HG02943 (cell line): Measurements from ENCODE around the gene ACKR3.

Experiments
- ATAC-seq: cut with Tn5 transposase; IDR thresholded peaks from one replicate; pipeline ENCODE4 v1.9.1; 2021; ENCODE audit warnings: mild to moderate bottlenecking, low read depth, moderate library complexity; ENCODE audit not compliant: unreplicated experiment

Gene ACKR3

DNA sequence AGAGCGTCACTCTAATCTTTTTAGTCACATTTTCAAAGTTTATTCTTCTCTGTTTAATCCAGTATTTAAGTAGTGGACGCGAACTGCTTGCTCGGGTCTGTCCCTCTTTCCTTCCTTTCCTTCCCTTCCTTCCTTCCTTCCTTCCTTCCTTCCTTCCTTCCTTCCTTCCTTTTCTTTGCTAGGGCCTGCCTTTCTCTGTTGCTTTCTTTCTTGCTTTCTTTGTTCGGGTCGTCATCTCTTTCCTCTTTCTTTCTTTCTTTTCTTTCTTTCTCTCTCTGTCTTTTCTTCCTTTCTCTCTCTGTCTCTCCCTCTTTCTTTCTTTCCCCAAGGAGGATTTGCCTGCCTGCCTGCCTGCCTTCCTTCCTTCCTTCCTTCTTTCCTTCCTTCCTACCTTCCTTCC, 3.0 kb upstream of the ACKR3 start:
- ATAC-seq = no peak

DNA sequence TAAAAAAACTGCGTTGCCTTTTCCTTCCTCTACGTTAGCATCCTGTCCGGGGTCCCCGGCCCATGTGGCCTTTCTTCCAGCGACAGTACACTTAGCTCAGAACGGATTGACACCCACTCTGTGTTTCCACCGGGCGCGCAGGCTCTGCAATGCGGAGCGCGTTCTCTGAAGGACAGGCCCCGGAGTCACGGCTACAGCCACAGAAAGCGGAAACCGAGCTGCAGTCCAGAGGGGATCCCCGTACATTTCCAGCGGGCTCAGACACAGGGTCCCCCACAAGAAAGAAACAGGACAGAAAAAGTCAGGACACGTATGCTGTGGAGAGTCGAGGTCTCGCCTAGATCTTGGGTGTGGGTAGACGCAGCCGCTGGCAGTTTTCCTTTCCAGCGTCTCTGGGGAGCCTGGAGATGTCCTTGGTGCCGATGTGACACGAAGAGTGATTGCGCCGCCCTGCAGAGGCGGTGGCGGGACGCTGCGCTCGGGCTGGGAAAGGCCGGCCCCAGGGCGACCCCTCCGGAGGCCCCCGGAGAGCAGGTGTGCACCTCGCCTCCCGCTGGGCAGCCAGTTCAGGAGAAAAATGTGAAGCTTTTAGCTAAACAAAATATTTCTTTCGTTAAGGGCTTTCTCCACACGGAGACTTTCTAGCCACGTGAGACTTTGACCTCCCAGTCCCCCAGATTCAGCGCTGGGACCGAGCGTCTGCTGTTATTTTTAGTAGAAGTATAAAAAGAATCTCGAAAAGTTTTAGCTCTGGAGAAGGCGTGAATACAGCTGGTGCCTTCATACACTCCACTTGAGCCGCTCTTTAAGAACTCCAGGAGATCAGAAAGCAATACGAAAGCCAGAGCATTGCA, 1.3 kb upstream of the ACKR3 start:
- ATAC-seq = no peak

DNA sequence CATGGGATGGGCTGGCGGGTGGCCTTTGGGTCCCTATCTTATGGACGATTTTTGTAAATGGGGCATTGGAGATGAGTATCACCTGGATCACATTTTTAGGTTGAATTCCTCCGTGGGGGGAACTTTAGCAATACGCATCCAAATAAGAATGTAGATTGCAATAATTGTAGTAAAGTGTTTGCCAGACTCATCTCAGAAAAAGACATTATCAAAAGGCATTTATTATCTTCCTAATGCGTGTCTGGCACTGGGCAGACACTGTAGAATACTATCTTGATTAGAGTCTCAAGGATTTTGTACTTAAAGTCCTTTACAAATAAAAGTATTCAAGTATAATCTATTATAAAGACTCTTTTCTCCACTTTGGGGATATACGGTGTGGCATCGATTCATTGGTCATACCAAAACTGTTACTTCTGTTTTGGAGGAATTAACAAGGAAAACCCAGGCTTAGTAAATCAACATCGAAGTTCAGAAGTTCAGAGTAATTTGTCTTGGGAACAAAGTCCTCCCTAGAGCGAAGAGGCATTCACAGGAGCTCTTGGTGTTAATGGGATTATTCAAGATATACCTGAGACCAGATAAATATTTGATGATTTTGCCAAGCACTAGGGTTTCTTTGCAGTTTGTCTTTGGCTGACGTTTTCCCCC, 578 bp upstream of the ACKR3 start:
- ATAC-seq = no peak

DNA sequence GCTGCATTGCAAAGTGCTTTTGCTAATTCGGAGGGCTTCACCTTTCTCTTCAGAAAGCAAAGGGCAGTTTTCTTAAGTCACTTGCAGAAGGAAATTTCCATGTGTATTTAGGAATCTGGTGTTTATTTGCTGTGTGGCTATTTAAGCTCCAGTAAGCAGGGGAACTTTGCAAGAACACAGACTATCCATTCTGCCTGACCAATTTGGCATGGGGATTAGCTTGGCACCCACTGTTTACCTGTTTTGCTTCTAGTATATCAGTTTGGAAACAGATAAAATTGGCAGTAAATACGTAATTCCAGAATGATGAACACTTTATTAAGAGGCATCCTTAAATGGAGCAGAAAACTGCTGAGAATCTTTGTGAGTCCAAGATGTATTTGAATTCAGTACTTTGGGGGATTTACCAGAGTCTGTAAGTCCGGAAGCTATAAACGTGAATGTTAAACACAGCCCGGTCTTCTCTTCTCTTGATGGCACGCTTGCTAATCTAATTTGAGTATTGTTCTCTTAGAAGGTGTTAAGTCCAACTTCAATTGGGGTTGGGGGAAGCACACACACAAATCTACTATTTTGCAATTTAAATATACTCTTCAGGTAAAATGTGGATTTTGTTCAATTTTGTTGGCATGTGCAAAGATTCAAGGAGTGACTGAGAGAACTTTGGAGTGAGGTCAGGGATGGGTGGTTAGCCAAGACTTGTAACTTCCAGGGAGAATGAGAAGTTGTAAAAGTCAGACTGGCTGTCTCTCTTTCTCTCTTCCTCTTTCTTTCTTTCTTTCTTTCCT, 650 bp downstream of the ACKR3 start:
- ATAC-seq = peak; percentile 5

DNA sequence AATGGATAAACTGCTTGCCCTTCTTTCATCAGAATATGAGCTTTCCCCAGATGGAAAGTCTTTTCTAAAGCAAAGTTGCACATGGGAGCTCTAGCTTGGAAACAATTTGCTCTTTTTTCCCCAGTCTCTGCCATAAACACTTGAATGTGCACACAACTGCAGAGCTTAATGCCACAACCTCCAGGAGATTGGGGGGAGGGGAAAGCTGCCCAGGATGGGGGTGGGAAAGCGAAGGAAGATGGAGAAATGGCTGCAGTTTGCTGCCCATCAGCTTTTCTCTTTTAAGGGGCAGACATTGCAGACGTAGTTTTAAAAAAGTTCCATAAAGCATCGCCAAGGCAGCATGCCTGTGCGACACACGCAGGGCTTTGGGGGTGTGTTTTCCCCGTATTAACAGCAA, 1.5 kb downstream of the ACKR3 start:
- ATAC-seq = no peak

DNA sequence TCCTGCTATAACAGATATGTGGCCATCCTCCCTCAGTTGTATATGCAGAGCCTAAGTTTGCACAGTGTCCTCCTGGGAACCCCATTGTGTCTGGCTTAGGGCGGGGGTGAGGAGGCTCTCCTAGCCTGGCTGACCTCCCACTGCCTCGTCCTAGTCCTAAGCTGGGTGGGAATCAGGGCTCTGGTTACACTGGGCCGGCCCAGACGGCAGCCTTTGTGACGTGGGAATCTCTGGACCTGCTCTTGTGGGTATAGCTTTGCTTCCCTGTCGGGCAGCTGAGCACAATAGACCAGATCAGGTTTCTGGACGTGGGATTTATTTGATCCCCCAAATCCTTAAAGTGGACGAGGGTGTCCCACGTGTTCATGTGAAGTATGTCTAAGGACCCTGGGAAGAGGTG, 2.9 kb downstream of the ACKR3 start:
- ATAC-seq = no peak

DNA sequence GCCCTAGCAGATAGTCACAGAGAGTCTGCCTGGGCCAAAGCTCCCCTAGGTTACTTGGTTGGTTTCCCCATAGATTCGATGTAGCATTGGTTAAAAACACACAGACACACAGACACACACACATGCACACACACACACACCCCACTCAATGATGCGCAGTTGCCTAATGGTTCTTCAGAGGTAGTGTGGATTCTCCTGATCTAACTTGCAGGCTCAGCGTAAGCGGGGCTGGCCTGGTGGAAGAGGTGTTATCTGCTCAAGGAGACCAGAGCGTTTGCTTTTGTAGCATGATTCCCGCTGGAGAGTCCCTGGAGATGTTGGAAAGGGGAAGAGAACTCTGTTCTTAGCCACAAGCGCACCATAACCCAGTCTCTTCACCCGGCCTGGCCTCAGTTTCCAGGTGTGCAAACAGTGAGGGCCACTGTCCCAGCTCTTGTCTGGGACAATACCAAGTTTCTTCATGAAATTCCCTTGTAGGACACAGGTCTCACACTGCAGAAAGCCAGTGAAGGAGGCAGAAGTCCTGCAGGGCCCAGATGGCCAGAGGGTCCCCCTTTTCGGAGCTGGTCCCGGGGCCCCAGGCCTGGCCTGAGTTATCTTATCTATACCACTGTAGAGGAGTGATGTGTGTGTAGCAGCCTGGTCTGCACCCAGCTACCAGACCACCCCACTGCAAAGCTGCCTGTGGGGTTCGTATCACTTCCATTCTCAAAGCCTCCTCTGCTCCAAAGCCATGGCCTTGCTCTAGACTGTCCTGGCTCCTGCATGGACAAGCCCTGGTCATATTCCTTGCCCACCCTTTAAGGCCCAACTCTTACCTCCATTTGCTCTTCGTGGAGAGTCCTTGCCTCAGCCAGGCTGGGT, 3.7 kb downstream of the ACKR3 start:
- no peak for ATAC-seq

DNA sequence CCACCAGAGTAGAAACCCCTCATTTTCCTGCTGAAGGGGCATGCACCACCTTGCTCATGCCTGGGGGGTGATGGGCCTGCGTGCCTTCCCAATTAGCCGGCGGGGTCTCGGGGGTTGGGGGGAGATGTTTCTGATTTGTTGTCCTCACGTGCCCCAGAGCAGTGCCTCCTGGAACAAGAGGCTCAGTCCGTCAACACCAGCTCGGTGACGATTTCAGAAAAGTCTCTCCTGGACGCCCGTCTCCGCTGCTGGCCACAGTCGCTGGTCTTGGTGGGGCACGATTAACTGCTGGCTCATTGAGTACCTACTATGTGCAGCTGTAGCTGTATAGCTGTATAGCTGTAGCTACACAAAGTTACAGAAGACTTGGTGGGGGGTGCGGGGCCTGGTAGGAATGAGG, 4.4 kb downstream of the ACKR3 start:
- no peak for ATAC-seq

DNA sequence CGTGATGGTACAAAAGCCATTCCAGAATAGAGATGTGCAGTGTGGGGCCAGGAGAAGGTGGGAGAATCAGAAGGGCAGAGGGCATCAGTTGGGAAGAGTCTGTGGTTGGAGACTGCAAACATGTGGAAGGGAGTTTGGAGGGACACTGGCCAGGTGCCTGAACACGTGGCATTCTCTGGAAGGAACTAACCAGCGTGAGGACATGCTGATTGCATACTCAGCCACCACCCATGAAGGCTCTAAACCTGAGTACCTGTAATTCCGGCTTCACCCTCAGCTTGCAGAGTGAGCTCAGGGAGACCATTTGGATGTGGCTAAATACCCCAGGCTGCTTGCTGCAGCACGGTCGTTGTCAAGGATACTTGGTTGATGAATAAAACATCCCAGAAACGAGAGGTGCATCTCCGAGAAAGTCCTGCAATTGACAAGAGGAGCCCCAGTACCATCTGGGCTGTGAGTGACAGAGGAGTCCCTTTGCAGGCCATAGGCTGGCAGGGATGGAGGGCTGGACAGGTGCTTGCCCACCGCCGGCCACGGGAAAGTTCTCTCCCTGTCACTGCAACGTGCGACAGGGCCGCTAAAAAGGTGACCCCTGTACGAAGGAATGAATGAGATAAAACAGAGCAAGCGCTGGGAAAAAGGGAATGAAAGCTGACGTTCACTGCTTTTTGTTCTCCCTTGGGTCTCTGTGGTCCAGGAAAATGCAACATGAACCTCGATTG, 5.0 kb downstream of the ACKR3 start:
- no peak for ATAC-seq

DNA sequence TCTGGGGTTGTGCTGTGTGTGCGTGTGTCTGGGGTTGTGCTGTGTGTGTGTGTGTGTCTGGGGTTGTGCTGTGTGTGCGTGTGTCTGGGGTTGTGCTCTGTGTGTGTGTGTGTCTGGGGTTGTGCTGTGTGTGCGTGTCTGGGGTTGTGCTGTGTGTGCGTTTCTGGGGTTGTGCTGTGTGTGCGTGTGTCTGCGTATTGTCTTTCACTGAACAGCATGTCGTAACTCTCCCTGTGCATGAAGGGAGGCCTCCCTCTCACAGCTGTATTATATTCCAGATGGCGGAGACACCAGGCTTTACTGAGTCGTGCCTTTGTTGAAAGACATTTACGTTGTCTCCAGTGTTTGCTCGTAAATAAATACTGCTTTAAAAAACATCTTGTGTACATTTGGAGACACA, 5.9 kb downstream of the ACKR3 start:
- ATAC-seq = no peak

DNA sequence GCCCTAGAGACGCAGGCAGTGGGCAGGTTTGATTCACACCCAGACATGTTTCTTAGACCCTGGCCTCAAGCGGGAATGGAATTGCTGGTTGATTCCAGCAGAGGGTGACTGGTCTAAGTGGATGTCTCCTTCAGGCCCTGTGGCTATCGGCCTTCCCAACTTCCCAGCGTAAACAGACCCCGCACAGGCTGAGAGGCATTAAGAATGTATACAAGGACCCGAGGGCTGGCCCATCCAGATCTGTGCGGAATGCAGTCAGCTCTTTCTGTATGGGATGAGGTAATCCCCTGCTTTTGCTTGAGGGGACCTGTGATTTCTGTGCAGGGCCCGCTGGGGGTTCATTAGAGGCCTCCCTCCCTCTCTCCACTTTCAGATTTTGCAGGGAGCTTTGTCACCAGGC, 6.5 kb downstream of the ACKR3 start:
- ATAC-seq = no peak

DNA sequence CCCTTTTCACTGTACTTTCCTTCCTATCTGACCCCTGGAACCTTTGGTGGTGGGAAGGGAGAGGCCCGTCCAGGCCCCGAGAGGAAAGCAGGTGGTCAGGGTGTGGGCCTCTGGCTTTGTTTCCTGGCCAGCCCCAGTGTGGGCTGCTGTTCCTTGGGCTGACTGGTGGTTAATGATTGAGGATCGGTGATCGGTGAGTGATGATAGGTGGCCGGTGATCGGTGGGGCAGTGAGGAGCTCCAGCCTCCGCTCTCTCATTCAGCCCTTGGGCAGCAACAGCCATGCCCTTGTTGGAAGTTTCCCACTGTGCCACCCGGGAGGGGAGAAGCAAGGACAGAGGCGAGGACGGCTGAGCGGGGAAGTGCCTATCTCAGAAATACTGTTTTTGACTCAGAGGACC, 7.3 kb downstream of the ACKR3 start:
- no peak for ATAC-seq

DNA sequence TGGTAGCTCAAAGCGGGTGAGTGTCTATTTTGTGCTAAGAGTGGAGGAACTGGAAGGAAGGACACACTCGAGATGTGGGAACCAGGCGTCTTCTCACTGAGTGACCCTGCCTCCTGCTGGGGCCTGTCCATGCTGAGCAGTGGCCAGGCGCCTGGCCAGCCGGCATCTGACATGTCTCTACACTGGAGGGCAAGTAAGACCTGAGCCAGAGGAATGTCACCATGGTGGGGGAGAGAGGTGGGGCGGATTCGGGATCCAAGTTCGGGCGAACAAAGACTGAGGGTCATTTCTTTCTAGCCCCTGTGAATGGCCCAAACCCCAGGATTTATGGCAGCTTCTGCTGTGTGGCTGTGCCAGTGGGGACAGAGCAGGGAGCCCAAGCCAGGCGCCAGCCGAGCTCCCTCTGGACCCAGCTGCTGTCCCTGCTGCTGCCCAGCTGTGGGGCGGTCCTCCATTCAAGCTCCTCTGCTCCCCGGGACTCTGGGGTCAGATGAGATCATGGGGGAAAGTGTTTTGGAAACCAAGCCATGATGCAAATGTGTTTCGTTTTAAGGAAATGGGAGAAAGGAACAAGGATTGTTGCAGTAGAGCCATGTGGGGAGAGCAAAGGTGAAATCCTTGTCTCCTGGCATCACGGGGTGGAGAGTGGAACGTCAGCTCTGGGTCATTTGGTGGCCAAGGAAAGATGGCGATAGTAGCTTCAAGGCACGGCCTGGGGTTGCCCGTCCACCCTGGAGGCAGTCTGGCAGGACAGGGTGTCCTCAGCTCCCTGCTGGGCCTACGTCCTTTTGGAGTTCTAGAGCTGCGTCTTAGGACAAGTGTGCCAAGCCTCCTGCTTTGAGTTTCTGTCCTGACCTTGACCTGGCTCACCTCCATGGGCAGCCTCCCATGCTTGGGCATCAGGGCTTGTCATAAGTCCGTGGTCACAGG, 8.1 kb downstream of the ACKR3 start:
- ATAC-seq = no peak

DNA sequence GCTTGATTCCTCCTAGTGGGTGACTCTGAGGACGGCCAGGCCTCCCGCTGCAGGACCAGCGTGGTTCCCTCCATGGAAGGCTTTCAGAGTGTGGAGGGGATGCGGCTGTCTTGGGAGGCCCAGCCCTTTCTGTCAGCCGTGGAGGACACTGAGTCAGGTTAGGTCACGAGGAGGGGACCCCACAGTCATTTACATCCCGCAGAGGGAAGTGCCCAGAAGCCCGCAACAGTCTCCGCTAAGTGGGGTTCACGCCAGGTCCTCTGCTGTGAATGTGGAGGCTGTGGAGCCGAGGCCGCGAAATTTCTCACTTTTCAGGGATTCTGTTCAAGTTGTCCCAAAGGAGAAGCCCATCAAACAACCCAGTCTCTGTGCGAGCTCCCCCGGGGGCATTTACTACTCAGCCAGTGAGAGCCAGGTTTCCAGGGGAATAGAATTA, 8.8 kb downstream of the ACKR3 start:
- ATAC-seq = no peak

DNA sequence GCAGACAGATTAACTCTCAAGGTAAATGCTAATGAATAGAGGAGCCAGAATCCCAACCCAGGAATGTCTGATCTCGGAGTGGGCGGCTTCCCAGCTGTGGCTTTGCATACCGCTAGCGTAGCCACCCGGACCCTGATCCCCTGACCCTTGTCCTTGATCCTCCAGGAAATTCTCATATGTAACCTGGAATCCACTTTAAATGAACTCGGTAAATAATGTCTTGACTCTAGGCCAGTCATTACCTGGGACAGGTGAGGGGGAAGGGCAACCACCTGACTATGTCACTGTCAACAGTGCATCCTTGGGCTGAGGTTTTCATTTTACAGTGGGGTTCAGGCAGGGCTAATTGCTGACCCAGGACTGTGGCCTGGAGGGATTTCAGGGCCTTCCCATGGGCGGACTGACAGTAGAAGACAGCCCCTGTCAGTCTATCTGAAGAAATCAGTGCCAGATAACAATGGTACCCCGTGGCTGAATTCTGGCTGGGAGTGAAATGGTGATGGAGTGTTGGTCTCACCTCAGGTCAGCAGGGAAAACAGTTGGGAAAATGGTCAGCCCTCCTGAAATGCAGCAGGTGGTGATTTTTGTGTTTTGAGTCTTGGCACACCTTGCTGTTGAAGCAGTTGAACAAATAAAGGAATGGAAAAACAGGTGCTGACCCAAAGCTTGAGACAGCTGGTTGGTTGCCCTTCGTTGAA, 9.6 kb downstream of the ACKR3 start:
- ATAC-seq = no peak

DNA sequence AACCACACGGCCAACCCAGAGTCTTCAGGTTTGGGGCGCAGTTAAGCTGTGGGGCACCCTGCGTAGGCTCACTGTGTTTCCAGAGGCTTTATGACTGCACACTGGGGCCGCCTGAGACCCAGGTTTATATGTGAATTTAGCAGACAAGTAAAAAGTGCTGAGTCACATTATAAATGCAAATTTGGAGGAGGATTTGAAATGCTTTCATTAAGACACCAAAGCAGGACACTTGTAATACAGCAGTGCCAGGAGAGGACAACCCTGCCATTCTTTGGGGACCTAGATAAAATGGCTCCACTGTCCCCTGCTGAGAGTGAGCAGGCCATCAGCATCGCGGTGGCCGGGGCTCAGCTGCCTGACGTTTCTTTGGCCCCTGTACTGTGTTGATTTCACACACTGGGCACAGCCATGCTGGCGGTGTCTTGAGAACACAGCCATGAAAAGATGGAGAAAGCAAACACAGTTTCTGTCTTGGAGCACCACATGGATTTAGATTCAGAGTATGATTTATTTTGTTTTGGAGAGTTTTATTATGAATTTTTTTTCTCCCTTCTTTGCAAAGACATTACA, 10.2 kb downstream of the ACKR3 start:
- no peak for ATAC-seq

DNA sequence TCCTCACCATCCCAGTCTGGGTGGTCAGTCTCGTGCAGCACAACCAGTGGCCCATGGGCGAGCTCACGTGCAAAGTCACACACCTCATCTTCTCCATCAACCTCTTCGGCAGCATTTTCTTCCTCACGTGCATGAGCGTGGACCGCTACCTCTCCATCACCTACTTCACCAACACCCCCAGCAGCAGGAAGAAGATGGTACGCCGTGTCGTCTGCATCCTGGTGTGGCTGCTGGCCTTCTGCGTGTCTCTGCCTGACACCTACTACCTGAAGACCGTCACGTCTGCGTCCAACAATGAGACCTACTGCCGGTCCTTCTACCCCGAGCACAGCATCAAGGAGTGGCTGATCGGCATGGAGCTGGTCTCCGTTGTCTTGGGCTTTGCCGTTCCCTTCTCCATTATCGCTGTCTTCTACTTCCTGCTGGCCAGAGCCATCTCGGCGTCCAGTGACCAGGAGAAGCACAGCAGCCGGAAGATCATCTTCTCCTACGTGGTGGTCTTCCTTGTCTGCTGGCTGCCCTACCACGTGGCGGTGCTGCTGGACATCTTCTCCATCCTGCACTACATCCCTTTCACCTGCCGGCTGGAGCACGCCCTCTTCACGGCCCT, 11.2 kb downstream of the ACKR3 start:
- no peak for ATAC-seq
